T-helper 2 cell treated with Interferon-gamma antibody and Interleukin-4, amounts not matched to agents 100 ng/mL and 5 ng/mL, for 36 hours (primary cell): ENCODE measurements around the gene IL1R2. TPM values are rescaled to one million over a fixed set of nuclear protein-coding genes. Genes with fewer than 3 reads are reported as not detected.

Source experiments
- intact Hi-C: fragments of 100-400 bp; cut with micrococcal nuclease; formaldehyde crosslinking; loops from one replicate; pipeline ENCODE4 v1.15.1; 2023
- total RNA-seq: library from RNA; stranded (reverse); gene quantifications from 2 replicates; pipeline ENCODE4 v1.2.3, GENCODE V29; 2022

The IL1R2 gene
- total RNA-seq, 1 donor from 2014 or later, result not detected

DNA sequence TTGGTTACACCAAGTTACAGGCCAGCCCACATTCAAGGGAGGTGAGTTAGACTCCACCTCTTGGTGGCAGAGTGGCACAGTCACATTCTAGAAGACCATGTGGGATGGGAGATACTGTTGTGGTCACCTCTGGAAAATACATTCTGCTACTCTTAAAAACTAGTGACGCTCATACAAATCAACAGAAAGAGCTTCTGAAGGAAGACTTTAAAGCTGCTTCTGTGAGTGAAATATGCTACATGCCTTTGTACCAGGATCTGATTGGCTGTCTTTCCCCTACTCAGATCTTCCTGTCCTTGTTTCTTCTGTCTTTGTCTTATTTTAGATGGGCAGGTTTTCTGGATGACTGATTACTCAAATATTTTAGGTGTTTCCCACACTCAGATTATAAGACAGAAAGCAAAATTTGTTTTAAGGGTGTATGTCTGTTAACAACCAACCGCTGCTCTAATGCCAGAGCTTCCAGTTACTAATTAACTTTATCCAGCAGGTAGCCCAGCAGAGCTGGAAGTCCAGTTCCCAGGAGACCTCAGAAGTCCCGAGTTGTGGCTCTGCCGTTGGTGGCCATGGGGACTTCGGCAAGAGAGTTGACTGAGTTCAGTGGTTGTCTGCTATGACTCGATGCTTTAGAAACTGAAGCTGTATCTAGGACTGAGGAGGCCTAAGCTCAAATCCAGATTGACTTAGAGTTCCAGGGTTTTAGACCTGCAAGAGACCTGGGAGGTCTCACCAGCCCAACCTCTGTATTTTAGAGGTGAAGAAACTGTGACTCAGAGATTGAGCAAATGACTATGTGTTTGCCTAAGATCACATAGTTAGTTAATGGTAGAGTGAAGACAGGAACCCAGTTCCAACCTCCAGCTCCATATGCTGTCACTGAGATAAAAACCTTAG is 7.4 kb downstream of the IL1R2 start:
- intact Hi-C loops, result no loop called here

DNA sequence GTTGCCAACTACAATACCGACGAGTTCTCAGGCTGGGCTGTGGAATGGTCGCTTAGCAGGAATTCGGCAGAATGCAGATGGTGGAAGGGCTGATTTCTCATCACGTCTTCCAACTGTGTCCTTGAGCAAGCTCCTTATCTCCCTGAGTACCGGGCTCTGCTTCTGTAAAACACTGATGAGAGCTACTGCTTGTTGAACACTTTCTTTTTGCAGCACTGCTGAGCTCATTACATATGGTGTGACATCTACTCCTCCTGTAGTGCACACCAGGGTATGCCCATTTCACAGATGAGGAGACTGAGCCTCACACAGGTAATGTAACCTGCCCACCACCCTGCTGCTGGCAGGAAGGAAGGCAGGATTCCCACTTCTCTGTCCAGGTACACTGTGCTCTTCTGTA is 8.3 kb downstream of the IL1R2 start:
- intact Hi-C loops, result loop anchor here (10.0 kb wide), 1 partner anchor 115 kb away; no protein-coding TSS in a partner anchor

DNA sequence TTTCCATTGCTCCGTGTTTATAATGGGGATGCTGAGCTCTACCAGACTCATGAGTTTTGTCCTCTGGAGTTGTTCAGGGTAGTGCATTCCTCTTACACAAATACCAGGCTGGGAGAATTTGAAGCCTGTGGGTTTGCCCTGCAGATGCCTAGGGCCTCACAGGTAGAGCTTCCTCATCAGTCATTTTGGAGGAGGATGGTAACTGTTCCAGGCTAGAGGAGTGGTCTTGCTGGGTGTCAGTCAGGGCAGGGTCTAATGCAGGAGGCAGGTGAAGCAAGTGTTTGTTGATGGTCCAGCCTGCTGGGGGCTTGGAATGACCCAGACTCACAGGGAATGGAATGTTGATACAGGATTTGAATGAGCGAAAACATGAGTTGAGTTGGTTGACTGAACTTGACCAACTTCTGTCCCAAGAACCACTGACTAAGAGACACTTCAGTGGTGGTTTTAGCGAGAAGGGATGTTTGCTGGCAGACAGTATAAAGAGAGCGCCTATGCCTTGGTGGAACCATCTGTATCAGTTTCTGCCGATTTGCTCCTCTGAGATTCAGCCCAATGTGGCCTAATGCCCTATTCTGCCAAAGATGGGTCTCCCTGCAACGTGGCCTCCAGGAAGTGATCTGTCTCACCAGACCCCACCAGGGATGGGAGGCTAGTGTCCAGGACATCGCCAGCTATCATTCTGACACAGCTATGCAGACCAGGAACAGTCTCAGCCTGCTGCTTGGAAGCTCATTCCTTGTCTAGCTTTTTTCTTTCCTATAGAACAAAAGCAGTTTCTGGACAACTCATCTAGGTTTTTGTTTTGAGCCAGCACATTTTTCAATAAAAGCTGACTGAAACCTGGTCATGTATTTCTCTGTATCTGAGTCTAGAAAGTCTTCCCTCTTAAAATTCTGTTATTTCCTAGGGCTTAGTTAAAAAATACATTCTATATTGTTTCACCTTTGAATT is 9.3 kb downstream of the IL1R2 start:
- intact Hi-C loops, result loop anchor here (10.0 kb wide), 1 partner anchor 116 kb away; no protein-coding TSS in a partner anchor

DNA sequence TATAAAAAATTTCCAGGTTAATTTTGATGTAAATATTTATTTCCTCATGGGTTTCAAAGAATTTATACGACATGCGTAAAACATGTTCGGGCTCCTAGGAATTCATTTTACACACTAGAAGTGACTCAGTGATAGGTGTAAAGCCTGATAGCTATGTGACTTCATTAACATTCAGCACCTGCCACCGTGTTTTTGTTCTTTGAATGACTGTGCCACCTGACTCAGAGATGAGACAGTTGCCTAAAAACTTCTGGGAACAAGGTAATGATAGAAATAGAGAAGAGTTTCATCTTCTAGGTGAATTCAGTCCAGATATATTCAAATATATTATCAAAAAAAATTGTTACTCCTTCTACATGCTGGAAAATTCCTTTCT is 10.0 kb downstream of the IL1R2 start:
- intact Hi-C loops, result loop anchor here (10.0 kb wide), 1 partner anchor 117 kb away; no protein-coding TSS in a partner anchor

DNA sequence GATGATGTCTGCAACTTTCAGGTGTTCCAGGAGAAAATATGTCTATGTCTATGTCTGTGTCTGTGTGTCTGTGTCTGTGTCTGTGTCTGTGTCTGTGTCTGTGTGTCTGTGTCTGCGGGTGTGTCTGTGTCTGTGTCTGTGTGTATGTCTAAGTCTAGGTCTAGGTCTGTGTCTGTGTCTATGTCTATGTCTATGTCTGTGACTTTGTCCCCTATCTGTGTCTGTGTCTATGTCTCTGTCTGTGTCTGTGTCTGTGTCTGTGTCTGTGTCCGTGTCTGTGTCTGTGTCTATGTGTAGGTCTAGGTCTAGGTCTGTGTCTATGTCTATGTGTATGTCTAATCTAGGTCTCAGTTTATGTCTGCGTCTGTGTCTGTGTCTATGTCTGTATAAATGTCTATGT is 10.5 kb downstream of the IL1R2 start:
- intact Hi-C loops, result loop anchor here (10.0 kb wide), 1 partner anchor 117 kb away; no protein-coding TSS in a partner anchor

DNA sequence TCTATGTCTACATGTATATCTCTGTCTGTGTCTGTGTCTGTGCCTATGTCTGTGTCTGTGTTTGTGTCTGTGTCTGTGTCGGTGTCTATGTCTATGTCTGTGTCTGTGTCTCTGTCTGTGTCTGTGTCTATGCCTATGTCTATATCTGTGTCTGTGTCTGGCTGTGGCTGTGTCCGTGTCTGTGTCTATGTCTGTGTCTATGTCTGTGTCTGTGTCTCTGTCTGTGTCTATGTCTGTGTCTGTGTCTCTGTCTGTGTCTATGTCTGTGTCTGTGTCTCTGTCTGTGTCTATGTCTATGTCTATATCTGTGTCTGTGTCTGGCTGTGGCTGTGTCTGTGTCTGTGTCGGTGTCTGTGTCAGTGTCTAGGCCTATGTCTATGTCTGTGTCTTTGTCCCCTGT is 11.1 kb downstream of the IL1R2 start:
- intact Hi-C loops, result loop anchor here (10.0 kb wide), 1 partner anchor 118 kb away; no protein-coding TSS in a partner anchor

DNA sequence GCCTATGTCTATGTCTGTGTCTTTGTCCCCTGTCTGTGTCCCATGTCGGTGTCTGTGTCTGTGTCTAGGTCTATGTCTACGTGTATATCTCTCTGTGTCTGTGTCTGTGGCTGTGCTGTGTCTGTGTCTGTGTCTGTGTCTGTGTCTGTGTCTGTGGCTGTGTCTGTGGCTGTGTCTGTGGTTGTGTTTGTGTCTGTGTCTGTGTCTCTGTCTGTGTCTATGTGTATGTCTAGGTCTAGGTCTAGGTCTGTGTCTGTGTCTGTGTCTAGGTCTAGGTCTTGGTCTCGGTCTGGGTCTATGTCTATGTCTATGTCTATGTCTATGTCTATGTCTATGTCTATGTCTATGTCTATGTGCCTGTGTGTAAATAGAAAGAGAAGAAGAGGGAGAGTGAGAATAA is 11.9 kb downstream of the IL1R2 start:
- intact Hi-C loops, result loop anchor here (10.0 kb wide), 1 partner anchor 119 kb away; no protein-coding TSS in a partner anchor

DNA sequence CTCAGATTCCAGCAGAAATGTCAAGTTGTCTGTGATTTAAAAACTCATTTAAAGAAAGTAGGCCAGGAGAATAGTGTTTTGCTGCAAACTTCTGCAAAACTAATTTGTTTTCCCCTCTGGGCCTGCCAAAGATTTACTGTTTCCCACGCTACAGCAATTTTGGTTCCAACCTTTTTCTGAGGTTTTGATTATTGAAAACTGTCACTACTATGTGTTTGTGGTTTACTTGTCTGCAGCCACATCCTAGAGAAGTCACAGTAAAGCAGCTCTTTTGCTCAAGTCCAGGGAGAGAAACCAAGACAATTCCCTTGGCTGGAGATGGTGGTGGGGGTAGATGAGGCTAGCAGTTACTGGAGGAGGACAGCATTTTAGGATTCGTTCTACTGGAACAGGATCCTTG is 12.8 kb downstream of the IL1R2 start:
- intact Hi-C loops, result loop anchor here (10.0 kb wide), 1 partner anchor 120 kb away; no protein-coding TSS in a partner anchor

DNA sequence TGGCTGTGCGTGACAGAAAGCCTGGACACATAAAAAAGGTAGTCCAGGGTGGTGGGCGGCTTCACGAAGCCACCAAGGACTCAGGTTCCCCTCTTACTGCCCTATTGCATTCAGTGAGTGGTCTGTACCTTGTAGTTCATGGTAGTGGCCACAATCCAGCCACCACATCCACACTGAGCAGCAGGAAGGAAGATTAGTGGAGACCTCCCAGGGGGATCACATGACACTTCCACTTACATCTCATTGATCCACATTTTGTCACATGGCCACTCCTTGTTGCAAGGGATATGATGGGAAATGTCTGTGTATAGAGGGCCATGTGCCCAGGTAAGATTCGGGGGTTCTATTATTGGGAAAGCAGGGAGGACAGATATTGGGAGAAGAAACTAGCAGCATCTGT is 13.7 kb downstream of the IL1R2 start:
- intact Hi-C loops, result loop anchor here (10.0 kb wide), 1 partner anchor 121 kb away; no protein-coding TSS in a partner anchor

DNA sequence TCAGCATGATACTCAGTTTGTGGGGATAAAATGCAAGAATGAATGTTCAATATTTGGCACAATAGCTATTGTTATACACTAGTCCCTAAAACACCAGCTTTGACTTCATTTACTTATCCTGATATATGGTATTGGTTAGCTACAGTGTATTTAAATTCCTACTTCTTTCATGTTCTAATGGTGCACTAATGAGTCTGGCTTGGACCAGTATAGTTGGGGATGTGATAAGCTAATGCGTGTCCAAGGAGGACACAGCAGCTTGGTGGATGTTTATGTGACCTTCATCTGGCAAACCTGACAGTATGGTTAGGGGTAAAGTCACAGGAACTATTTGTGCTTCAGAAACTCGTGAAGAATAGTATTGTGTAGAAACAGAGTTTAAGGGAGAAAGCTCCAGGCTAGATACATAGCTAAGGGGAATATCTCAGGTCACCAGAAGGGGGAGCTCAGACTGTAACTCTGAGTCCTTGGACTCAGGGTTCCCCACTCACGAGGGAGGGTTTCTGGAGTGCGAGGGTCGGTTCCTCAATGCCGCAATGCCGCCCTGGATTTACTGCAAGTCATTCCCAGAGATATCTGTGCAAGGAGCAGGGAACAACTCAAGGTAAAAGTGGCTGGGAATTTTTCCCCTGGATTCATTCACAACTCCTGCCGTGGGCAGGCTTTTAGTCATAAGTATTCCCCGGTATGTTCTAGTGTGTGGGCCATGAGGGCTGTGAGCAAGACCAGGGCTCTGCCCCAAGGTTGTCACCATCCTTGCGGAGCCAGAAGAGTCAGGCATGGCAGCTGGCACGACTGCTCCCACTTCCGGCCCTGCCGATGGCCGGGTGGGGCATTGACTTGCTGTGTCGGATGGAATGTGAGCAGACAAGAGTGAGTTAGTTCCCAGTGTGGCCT is 14.5 kb downstream of the IL1R2 start:
- intact Hi-C loops, result loop anchor here (10.0 kb wide), 1 partner anchor 121 kb away; no protein-coding TSS in a partner anchor

DNA sequence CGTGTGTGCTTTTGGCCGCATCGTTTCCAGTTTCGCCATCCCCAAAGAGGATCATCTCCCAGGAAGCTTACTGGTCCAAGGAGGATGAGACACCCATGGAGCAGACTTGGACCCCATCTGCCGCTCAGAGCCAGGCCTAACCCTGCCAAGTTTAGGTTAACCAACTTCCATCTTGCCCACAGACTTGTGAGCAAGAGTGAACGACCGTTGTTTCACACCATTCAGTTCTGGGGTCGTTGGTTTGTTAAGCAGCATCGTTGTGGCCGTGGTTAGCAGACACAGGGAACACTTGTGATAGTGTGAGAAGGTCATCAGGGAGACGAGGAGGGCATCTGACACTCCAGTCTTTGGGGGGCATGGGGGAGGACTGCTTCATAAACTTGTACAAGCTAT is 15.1 kb downstream of the IL1R2 start:
- intact Hi-C loops, result loop anchor here (10.0 kb wide), 1 partner anchor 122 kb away; no protein-coding TSS in a partner anchor

DNA sequence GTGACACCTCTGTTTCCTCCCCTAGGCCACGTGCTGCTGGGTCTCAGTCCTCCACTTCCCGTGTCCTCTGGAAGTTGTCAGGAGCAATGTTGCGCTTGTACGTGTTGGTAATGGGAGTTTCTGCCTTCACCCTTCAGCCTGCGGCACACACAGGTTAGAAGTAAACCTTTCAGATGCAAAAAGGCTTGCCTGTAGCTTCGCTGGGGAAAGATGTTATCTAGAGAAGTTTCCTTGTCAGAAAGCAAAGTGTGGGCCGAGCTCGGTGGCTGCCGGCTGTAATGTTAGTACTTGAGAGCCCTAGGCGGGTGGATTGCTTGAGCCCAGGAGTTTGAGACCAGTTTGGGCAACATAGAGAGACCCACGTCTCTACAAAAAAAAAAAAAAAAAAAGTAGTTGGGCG is 16.7 kb downstream of the IL1R2 start:
- intact Hi-C loops, result loop anchor here (10.0 kb wide), 1 partner anchor 124 kb away; no protein-coding TSS in a partner anchor

DNA sequence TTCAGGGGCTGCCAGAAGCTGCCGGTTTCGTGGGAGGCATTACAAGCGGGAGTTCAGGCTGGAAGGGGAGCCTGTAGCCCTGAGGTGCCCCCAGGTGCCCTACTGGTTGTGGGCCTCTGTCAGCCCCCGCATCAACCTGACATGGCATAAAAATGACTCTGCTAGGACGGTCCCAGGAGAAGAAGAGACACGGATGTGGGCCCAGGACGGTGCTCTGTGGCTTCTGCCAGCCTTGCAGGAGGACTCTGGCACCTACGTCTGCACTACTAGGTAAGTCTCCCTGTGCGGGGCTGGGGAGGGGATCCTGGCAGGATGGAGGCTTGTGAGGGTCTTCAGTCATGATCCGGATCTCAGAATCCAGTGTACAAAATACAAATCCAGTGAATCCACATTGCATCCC is 17.8 kb downstream of the IL1R2 start:
- intact Hi-C loops, result loop anchor here (10.0 kb wide), 1 partner anchor 125 kb away; no protein-coding TSS in a partner anchor

DNA sequence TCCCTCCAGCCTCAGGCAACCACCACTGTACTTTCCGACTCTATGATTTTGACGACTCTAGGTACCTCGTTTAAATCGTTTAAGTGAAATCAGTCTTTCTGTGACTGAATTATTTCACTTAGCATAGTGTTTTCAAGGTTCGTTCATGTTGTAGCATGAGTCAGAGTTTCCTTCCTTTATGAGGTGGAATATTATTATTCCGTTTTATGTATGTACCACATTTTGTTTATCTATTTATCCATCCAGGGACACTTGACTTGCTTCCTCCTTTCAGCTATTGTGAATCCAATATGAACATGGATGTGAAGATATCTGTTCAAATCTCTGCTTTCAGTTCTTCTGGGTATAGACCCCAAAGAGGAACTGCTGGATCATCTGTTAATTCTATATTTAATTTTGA is 19.1 kb downstream of the IL1R2 start:
- intact Hi-C loops, result no loop called here

DNA sequence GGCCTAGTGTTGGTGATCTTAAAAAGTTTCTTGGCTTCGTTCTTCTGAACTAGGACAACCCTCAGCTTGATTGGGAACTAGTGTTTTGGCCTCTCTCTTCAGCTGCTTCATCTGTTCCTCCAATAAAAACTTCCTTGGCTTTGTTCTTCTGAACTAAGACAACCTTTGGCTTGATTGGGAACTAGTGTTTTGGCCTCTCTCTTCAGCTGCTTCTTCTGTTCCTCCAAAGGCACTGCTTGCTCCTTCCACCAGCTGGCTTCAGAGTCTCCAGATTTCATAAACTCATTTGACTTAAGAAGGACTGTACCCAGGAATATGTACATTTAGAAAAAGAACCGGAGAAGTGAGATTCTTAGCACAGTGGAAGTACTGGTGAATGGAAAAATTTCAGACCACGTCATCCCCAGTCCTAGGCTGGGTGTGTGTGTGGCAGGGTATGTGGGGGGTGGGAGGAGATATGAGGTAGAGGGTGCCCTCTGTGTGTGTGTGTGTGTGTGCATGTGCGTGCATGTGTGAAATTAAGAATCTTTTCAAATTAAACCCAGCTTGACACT is 20.4 kb downstream of the IL1R2 start:
- intact Hi-C loops, result no loop called here

DNA sequence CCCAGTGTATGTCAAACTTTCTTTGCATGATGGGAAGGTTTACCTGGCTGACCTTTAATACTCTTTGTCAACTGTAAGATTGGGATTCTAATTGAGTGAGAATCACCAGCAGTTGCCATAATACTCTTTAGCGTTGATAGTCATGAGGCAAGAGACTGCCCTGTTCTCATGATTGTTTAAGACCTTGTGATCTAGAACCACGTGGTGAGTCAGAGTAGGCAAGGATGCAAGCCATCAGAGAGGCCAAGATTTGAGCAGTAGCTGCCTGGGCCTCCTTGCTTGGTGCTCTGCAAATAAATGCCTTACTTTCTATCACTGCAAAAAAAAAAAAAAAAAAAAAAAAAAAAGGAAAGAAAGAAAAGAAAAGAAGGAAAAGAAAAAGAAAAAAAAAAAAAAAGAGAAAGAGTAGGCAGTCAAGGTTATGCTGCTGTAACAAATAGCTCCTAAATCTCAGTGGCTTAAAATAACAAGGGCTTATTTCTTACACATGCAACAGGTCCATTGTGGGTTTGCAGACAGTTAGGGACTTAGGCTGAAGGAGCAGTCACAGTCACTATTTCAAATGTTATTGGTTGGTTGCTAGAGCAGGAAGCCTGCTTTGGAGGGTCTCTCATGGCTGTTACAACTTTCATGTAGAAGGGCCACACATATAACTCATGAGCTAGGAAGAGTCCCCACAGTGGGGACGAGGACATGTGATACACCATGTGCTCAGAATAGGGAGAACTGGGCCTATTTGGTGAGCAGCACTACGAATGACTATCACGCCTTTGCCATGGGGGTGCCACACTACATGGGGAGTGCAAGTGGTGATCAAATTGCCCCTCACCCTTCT is 21.7 kb downstream of the IL1R2 start:
- intact Hi-C loops, result no loop called here

DNA sequence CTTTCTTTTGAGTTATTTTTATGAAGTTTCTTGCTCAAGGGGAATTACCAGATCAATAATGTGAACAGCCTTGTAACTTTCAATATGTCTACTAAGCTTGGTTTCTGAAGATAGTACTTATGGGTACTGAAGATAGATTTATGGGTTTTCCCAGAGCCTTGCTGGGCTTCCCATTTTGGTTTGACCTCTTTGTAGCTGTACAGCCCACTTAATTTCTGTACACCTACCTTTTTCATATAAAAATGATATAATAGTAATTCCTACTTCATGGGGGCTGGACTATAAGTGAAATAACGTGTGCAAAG is 22.2 kb downstream of the IL1R2 start:
- intact Hi-C loops, result no loop called here

DNA sequence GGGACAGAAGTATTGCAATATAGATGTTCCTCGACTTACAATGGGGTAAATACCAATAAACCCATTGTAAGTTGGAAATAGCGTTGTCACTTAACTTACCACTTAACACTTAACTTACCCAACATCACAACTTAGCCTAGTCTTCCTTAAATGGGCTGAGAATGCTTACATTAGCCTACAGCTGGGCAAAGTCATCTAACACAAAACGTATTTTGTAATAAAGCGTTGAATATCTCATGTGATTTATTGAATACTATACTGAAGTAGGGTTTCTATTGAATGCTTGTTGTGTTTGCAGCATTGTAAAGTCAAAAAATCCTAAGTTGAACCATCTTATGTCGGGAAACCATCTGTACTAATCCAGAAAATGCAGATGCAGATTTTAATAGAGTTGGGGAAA is 23.6 kb downstream of the IL1R2 start:
- intact Hi-C loops, result no loop called here

DNA sequence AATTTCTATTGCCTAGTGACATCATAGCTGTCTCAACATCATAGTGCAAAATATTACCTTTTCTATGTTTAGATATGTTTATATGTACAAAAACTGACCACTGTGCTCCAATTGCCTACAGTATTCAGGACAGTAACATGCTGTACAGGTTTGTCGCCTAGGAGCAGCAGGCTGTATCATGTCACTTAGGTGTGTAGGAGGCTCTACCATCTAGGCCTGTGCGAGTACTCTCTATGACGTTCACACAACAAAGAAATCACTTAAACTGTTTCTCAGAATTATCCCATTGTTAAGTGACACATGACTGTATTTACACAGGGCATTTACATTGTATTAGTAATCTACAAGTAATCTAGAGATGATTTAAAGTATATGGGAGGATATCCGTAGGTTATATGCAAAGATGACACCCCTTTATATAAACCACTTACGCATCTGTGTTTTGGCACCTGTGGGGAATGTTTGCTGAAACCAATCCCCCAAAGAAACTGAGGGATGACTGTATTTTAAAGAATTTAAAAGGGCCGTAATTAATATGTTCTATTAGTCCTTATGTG is 24.7 kb downstream of the IL1R2 start:
- intact Hi-C loops, result no loop called here
